ENCODE results near the gene CLK2.
"Not testable (repeated sequence)": the region's sequence is repeated elsewhere in the genome, so short reads cannot be mapped to it uniquely, and the experiment has no call there.

Gene CLK2

GRCh38 chr1:155241841-155242264 lies 31.5 kb downstream of the CLK2 start:
- DNase-seq (ENCODE audit: low read depth) = no peak

GRCh38 chr1:155241069-155241679 lies 32.1 kb downstream of the CLK2 start:
- DNase-seq (ENCODE audit: low read depth) = peak; percentile 40

- no peak for DNase-seq (ENCODE audit: low read depth)
These were observed 36.9 kb downstream of the CLK2 start for GRCh38 chr1:155236451-155236850.

GRCh38 chr1:155235375-155235774 lies 37.9 kb downstream of the CLK2 start:
- DNase-seq (ENCODE audit: low read depth) = not testable (repeated sequence)

- DNase-seq (ENCODE audit: low read depth) = not testable (repeated sequence)
These were observed 39.8 kb downstream of the CLK2 start for GRCh38 chr1:155233502-155233901.

- not testable (repeated sequence) for DNase-seq (ENCODE audit: low read depth)
These were observed 41.0 kb downstream of the CLK2 start for GRCh38 chr1:155232001-155232978.

- DNase-seq (ENCODE audit: low read depth) = not testable (repeated sequence)
These were observed 42.0 kb downstream of the CLK2 start for GRCh38 chr1:155231302-155231701.

GRCh38 chr1:155228096-155228427 lies 45.2 kb downstream of the CLK2 start:
- no peak for DNase-seq (ENCODE audit: low read depth)

- peak; percentile 100 for DNase-seq (ENCODE audit: low read depth)
These were observed 45.8 kb downstream of the CLK2 start for GRCh38 chr1:155227261-155228095.

GRCh38 chr1:155226910-155227260 lies 46.4 kb downstream of the CLK2 start:
- DNase-seq (ENCODE audit: low read depth) = peak; percentile 36

- peak; percentile 91 for DNase-seq (ENCODE audit: low read depth)
These were observed 47.0 kb downstream of the CLK2 start for GRCh38 chr1:155226188-155226909.

GRCh38 chr1:155225404-155225759 lies 47.9 kb downstream of the CLK2 start:
- not testable (repeated sequence) for DNase-seq (ENCODE audit: low read depth)

- DNase-seq (ENCODE audit: low read depth) = no peak
These were observed 50.3 kb downstream of the CLK2 start for GRCh38 chr1:155223047-155223446.

GRCh38 chr1:155220211-155220965 lies 52.9 kb downstream of the CLK2 start:
- DNase-seq (ENCODE audit: low read depth) = not testable (repeated sequence)

- no peak for DNase-seq (ENCODE audit: low read depth)
These were observed 53.7 kb downstream of the CLK2 start for GRCh38 chr1:155219592-155220031.

GRCh38 chr1:155218854-155219591 lies 54.3 kb downstream of the CLK2 start:
- DNase-seq (ENCODE audit: low read depth) = no peak

GRCh38 chr1:155214702-155215101 lies 58.6 kb downstream of the CLK2 start:
- DNase-seq (ENCODE audit: low read depth) = not testable (repeated sequence)
